Measurements from ENCODE around the gene TGFB1.
A peak's percentile ranks its signal among the peaks of the same experiment; 100 is the strongest.
"Not testable (repeated sequence)": the region's sequence is repeated elsewhere in the genome, so short reads cannot be mapped to it uniquely, and the experiment has no call there.

The TGFB1 gene

DNA sequence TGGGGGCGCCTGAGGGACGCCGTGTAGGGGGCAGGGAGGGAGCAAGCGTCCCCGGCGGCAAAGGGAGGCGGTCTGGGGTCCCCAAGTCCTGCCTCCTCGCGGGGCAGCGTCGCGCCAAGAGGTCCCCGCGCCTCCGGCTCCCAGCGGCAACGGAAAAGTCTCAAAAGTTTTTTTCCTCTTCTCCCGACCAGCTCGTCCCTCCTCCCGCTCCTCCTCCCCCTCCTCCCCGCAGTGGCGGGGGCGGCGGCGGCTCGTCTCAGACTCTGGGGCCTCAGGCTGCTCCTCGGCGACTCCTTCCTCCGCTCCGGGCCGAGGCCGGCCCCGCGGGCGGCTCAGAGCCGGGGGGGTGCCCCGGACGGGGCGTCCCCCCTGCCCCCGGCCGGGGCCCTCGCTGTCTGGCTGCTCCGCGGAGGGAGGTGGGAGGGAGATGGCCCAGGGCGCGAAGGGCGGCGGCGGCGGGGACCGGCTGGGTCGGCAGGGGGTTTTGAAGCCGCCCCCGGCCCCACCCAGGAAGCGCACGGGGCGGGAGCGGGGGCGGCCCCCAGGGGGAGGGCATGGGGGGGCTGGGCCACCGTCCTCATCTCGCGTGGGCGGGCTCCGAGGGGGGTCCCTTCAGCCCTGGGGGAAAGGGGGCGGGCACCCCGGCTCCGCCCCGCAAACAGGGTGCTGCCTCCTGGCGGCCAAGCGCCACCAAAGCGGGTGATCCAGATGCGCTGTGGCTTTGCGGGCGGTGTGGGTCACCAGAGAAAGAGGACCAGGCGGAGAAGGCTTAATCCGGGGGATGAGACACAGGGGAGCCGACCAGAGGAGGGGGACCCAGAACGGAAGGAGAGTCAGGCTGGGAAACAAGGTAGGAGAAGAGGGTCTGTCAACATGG is at the start of gene TGFB1:
TSS of gene TGFB1 (minus strand) at position 457 of the 877 bp plus-strand sequence. CDS start 878 bp downstream, outside the sequence.
- peak; percentile 93 for DNase-seq (ENCODE audit: low read depth)

DNA sequence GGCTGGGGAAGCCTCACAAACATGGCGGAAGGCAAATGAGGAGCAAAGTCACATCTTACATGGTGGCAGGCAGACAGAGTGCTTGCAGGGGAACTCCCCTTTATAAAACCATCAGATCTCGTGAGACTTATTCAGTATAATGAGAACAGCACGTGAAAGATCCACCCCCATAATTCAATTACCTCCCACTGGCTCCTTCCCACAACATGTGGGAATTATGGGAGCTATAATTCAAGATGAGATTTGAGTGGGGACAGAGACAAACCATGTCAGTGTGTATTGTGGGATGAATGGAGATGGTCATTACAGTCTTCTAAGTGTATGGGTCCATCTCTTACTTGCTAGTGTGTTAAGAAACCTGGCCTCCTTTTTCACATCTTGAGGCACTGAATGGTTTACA is 48.3 kb upstream of the TGFB1 start:
- DNase-seq (ENCODE audit: low read depth): no peak

DNA sequence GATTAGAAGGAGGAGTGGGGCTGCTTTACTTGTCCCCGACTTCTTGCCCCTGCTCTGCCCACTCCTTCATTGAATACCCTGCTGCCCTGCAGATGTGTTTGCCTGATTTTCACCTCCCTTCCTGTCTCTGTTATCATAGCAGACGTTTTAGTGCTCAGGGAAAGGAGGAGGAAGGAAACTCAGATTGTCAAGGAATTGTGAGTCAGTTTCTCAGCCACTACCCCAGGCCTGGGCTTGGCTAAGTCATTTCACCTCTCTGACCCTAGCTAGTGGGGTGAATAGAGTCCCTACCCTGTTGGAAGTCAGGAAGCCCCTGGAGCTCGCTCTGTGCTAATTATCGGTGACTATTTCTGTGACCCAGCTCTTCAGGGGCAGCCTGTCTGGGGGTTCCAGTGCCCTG is 47.8 kb upstream of the TGFB1 start:
- DNase-seq (ENCODE audit: low read depth): no peak

DNA sequence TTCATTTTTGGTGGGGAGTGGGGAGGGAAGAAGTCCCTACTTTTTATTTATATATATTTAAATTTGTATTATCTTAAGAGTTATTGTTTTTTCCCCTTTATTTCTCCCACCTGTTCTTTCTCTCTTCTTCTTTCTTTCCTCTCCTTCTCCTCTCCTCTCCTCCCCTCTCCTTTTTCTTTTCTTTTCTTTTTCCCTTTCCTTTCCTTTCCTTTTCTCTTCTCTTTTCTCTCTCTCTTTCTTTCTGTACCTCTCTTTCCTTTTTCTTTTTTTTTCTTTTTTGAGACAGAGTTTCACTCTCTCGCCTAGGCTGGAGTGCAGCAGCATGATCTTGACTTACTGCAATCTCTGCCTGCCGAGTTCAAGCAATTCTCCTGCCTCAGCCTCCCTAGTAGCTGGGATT is 45.8 kb upstream of the TGFB1 start:
- DNase-seq (ENCODE audit: low read depth): no peak

DNA sequence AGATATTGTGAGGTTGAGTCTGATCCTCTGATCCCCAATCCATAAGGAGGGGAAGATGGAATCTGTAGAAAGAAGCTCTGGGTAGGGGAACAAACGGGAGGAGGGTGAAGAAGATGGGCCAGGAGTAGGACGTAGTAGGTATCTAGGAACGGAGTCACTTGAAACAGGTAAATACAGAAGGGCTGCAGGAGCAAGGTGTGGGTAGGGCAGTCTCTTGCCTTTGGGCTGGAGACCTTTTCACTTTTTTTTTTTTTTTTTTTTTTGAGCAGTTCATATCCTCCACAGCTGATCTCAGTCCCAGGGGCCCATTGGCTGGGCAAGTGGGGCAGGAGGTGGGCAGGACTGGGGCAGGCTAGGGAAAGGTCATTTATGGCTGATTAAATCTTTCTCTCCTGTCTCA is 45.4 kb upstream of the TGFB1 start:
- no peak for DNase-seq (ENCODE audit: low read depth)

DNA sequence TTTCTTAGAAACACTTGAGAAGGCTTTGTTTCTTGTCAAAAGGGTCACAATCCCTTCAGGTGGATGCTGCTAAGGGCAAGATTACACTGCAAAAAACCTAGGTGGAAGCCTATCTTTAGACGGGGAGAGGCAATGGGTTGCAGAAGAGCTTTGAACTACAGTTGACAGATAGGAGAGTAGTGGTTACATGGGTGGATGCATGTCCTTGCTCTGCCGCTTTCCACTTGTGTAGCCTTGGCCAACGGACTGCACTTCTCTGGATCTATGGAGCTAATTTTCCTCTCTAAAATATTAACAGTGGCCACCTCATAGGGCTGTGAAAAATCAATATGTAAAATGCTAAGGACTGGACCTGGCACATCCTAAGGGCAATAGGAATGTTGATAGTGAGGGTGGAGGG is 44.9 kb upstream of the TGFB1 start:
- DNase-seq (ENCODE audit: low read depth): no peak

DNA sequence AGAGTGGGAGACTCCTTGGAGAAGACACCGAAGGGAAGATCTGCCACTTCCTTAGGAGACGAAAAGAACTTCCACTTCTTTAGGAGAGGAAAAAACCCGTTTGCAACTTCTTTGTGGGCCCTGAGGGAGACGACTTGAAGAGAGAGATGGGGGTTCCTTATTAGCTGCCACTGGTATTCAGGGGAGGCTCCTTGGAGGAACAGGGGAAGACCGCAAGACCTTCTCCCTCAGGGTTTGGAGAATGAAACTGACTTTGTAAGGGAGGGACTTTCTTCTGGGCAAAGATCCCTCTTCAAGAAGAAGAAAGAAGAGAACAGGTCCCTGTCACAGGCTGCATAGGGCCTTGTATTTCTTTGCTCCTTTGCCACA is 44.3 kb upstream of the TGFB1 start:
- DNase-seq (ENCODE audit: low read depth): no peak

DNA sequence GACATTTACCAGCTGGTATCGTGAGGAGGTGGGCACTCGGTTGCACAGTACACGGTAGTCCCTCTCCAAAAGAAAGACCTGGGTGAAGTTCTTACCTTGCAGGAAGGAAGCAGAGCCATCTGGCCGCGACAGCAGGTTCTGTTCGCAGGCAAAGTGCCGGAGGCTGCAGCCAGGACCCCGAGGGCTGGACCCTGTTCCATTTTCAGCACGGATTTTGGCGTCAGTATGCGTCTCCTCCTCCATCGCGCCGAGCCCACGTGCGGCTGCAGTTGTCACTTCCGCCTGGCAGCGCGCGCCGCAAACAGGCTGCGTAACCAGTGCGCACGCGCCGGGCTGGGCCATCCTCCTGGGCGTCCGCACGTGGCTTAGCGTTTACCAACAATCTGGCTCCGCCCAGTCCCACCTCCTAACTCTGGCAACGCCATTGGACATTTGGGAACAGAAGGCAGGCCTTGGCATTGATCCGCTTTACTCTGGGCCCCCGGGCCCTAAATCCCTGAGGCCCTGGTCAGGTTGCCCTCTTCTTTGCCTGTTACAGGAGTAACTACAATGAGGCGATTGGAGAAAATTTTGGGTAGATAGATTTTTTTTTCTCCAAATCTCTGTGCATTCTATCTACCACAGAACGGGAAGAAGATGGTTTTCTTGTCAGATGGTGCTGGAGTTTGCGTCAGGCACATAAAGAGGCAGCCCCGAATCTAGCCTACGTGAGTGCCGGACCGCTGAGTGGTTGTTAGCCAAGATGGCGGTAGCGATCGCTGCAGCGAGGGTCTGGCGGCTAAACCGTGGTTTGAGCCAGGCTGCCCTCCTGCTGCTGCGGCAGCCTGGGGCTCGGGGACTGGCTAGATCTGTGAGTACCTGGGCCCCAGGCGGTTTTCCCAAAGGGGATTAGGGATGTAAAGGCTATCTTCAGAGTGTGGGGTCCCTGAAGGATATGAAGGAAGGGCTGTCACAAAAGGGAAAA is 43.6 kb upstream of the TGFB1 start, which contains the start of the genes BCKDHA and EXOSC5:
TSS of gene BCKDHA (plus strand) at position 733 of the 964 bp plus-strand sequence. CDS start at position 743, 10 bp downstream.
TSS of gene EXOSC5 (minus strand) at position 274 of the 964 bp plus-strand sequence. CDS start at position 243, 31 bp downstream.
- peak; percentile 100 for DNase-seq (ENCODE audit: low read depth)

DNA sequence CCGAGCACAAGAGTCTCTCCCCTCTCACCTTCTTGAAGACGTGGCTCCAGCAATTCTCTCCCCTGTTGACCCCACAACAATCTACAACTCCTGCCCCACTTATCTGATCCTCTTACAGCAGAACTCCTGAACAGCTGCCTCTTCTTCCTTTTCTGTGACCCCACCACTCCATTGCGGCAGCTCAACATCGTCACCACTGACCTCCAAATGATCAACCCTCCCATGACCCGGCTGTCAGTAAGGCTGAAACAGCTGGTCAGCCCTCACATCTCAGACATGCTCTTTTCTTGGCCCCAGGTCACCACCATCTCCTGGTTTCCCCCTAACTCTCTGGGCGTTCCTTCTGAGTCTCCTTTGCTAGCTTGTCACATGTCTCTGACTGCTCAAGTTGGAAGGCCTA is 41.6 kb upstream of the TGFB1 start:
- no peak for DNase-seq (ENCODE audit: low read depth)

DNA sequence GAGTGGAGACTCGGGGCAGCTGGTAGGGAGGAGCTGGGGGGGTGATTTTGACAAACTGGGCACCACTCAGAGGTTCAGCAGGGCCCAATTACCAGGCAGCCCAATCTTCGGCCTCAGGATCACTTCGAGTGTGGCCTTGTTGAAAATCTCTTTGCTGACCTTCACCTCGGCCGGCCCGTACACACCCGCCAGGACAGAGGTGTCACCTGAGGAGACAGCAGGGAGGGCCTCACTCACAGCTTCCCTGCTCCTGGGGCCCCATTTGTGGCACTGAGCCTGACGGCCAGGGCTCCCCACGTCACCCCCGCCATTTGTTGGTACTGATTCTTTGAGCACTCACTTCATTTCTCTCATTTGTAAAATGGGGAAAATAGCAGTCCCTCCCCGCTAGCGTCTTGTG is 39.1 kb upstream of the TGFB1 start:
- DNase-seq (ENCODE audit: low read depth): no peak

DNA sequence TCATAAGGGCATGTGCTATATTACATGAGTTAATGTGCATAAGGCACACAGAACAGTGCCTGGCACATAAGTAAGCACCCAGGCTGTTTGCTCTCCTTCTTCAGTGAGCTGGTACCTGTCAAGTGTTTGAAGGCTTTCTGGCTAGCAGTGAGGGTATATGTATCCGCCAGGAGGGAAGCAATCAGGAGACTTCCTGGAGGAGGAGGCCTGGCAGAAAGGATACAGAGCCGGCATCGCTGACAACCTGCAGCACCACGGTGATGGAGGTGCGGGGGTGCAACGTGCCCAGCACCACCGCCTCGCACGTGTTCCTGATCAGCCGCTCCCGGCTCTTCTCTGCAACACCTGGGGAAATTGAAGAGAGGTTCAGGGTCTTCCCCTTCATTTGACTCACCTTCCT is 37.9 kb upstream of the TGFB1 start:
- DNase-seq (ENCODE audit: low read depth): no peak

DNA sequence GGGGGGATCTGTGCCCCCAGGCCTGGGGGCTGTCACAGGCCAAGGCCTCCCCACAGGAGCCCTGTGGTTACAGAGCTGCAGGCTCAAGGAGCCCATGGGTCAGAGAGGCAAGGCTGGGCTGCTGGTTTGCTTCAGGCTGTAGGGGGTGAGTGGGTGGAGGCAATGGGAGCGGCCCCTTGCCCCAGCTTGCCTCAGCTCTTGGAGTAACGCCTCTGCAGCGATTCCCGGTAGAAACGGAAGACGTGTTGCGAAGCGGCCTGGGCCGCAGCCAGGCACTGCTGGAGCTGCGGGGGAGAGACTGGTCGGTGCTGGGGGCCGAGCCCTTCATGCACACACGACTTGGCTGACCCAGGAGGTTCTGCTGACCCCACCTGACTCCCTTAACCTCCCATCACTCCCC is 32.7 kb upstream of the TGFB1 start:
- DNase-seq (ENCODE audit: low read depth): no peak

DNA sequence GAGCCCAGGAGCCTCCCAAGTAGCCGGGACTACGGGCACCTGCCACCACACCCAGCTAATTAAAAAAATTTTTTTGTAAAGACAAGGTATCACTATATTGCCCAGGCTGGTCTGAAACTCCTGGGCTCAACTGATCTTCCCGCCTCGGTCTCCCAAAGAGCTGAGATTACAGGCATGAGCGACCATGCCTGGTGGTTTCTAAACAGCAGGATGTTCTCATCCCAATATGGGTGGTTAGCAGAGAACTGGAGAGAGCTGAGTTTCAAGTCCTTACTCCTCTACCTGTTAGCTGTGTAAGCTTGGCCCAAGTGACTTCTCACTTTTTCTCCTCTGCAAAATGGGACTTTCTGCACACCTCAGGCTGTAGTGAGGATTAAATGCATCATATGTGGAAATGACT is 30.6 kb upstream of the TGFB1 start:
- no peak for DNase-seq (ENCODE audit: low read depth)

DNA sequence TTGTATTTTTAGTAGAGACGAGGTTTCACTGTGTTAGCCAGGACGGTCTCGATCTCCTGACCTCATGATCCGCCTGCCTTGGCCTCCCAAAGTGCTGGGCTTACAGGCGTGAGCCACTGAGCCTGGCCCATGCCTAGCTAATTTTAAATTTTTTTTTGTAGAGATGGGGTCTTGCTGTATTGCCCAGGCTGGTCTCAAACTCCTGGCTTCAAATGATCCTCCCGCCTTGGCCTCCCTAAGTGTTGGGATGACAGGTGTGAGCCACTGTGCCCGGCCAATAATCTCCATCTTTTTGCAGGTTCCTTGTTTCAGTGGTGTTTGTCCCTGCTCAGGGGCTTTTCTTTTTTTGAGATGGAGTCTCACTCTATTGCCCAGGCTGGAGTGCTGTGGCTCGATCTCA is 27.8 kb upstream of the TGFB1 start:
- not testable (repeated sequence) for DNase-seq (ENCODE audit: low read depth)

DNA sequence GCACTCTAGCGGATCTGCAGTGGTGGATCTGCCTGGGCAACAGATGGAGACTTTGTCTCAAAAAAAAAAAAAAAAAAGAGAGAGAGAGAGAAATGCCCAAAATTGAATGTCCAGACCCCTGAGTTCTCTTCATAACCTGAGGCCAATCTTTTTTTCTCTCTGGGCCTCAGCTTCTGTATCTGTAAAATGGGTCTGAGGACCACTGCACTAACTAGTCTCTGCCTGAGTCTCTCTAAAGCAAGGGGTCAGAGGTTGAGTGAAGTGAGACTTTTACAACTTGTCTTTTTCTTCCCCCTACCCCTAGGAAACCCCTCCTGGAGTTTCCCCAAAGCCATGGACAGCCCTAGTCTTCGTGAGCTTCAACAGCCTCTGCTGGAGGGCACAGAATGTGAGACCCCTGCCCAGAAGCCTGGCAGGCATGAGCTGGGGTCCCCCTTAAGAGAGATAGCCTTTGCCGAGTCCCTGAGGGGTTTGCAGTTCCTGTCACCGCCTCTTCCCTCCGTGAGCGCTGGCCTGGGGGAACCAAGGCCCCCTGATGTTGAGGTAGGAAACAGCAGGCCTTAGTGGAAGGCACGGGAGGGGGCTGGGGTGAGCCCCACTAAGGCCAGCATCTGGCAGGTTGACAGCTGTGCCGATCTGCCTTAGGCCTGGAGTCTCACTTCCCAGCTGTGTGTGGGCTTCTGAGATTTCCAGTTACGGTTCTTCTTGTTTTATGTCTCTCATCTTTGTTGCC is 24.4 kb upstream of the TGFB1 start:
- DNase-seq (ENCODE audit: low read depth): no peak

DNA sequence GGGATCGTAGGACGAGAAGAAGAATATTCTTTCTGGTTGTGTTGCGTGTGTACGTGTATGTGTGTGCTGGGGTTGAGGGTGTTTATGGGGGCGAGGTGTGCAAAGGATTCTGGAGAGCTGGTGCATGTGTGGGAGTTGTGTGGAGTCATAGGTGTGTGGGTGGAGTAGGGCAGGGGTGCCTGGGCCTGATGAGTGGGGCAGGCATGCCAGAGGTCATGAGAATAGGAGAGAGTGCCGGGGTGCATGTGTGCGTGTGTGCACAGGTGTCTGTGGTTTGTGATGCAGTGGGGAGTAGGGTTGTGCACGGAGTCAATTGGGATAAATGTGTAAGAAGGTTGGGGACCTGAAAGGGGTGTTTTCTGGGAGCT is 23.3 kb upstream of the TGFB1 start:
- no peak for DNase-seq (ENCODE audit: low read depth)

DNA sequence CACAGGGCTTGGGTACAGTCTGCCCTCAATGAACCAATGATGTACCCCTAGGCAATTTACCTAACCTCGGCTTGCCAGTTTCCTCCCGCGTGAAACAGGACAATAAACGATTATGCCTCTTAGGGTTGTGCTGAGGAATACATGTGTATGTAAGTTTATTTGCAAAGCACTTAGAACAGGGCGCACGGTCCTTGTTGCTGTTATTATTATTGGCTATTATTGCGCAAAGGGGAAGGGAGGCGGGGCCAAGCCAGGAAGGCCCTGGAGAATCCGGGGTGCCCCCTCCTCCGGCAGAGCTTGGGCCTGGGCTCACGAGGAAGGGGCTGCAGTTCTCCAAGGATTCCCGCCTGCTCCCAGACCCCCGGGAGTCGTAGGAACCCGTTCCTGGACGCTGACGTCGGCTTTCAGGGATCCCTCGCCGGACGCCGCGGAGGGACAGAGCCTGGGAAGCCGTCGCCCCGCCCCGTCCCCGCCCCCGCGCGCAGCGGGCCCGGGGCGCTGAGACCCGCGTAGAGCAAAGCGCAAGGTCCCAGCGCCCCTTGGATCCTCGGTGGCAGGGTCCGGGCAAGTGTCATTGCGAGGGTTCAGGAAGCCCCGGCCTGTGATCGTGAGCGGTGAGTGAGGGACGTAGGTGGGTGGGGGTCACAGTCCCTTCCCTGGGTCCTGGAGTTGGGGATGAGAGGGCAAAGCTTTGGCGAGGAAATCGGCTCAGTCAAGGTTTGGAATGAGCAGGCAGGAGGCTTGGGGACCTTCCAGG is 22.7 kb upstream of the TGFB1 start, which contains the start of gene TMEM91:
TSS of gene TMEM91 (plus strand) at position 293 of the 757 bp plus-strand sequence. CDS start 1,777 bp downstream, outside the sequence.
- peak; percentile 17 for DNase-seq (ENCODE audit: low read depth)

DNA sequence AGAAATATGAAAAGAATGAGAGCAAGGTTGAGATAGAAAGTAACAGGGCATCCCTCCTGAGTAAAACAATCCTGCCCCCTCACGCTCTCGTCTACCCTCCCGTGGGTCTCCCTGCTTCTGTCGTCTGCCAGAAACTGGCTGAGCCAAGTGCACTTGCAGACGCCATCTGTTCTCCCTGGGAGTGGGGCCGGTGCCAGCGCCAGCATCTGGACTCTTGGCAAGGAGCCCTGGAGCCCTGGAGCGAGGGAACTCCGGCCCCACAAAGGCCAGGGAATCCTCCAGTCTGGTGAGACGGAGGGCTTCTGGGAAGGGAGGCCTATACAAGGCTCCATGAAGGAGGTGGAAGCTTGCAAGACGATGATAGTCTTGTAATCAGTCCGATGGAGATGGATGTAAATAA is 20.3 kb upstream of the TGFB1 start:
- DNase-seq (ENCODE audit: low read depth): peak; percentile 91

DNA sequence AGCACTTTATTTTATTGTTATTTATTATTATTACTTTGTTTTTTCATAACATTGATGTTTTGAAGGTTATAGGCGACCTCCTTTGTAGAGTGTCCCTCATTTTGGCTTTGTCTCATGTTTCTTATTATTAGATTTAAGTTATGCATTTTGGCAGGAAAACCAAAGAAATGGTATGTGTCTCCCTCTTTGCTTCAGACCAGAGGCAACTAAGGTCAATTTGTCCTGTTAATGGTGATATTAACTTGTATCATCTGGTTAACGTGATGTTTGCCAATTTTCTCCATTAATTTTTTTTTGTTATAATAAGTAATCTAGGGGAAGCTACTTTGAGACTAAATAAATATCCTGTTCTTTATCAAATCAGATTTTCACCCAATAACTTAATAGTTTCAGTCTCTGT is 18.8 kb upstream of the TGFB1 start:
- DNase-seq (ENCODE audit: low read depth): no peak

DNA sequence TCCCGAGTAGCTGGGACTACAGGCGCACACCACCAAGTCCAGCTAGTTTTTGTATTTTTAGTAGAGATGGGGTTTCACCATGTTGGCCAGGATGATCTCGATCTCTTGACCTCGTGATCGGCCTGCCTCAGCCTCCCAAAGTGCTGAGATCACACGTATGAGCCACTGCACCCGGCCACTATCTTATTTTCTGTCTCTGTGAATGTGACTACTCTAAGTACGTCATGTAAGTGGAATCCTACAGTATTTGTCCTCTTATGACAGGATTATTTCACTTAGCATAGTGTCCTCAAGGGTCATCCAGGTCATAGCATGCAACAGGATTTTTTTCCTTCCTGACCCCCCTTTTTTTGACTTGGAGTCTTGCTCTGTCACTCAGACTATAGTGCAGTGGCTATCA is 17.8 kb upstream of the TGFB1 start:
- DNase-seq (ENCODE audit: low read depth): no peak

DNA sequence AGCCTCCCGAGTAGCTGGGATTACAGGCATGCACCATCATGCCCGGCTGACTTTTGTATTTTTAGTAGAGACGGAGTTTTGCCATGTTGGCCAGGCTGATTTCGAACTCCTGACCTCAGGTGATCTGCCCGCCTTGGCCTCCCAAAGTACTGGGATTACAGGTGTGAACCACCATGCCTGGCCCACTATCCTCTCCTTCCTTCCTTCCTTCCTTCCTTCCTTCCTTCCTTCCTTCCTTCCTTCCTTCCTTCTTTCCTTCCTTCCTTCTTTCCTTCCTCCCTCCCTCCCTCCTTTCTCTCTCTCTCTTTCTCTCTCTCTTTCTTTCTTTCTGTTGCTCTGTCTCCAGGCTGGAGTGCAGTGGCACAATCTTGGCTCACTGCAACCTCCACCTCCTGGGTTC is 17.4 kb upstream of the TGFB1 start:
- DNase-seq (ENCODE audit: low read depth): not testable (repeated sequence)

Data from fibroblast of gingiva (primary cell).